ENCODE data around the gene MUC5AC. TPM values are rescaled to one million over a fixed set of nuclear protein-coding genes. Genes with fewer than 3 reads are reported as not detected.

Gene MUC5AC
- total and polyA plus RNA-seq, 2 of the 13 experiments (the other 11 are each of a cell fraction or from before 2014, with no cell fraction given) = under 0.01 TPM; not detected in 1

- TF ChIP-seq, protein P1, sequence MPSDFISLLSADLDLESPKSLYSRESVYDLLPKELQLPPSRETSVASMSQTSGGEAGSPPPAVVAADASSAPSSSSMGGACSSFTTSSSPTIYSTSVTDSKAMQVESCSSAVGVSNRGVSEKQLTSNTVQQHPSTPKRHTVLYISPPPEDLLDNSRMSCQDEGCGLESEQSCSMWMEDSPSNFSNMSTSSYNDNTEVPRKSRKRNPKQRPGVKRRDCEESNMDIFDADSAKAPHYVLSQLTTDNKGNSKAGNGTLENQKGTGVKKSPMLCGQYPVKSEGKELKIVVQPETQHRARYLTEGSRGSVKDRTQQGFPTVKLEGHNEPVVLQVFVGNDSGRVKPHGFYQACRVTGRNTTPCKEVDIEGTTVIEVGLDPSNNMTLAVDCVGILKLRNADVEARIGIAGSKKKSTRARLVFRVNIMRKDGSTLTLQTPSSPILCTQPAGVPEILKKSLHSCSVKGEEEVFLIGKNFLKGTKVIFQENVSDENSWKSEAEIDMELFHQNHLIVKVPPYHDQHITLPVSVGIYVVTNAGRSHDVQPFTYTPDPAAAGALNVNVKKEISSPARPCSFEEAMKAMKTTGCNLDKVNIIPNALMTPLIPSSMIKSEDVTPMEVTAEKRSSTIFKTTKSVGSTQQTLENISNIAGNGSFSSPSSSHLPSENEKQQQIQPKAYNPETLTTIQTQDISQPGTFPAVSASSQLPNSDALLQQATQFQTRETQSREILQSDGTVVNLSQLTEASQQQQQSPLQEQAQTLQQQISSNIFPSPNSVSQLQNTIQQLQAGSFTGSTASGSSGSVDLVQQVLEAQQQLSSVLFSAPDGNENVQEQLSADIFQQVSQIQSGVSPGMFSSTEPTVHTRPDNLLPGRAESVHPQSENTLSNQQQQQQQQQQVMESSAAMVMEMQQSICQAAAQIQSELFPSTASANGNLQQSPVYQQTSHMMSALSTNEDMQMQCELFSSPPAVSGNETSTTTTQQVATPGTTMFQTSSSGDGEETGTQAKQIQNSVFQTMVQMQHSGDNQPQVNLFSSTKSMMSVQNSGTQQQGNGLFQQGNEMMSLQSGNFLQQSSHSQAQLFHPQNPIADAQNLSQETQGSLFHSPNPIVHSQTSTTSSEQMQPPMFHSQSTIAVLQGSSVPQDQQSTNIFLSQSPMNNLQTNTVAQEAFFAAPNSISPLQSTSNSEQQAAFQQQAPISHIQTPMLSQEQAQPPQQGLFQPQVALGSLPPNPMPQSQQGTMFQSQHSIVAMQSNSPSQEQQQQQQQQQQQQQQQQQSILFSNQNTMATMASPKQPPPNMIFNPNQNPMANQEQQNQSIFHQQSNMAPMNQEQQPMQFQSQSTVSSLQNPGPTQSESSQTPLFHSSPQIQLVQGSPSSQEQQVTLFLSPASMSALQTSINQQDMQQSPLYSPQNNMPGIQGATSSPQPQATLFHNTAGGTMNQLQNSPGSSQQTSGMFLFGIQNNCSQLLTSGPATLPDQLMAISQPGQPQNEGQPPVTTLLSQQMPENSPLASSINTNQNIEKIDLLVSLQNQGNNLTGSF (CRISPR knock-in tag; IDR thresholded peaks at IDR 0.05) = 0 out of 2 replicates have a peak, but pooled peaks have one; percentile 53
- TF ChIP-seq, protein P2, sequence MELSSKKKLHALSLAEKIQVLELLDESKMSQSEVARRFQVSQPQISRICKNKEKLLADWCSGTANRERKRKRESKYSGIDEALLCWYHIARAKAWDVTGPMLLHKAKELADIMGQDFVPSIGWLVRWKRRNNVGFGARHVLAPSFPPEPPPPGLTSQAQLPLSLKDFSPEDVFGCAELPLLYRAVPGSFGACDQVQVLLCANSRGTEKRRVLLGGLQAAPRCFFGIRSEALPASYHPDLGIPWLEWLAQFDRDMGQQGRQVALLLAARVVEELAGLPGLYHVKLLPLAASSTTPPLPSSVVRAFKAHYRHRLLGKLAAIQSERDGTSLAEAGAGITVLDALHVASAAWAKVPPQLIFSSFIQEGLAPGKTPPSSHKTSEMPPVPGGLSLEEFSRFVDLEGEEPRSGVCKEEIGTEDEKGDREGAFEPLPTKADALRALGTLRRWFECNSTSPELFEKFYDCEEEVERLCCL (CRISPR knock-in tag; IDR thresholded peaks at IDR 0.05; ENCODE audit: borderline replicate concordance) = no peak
- TF ChIP-seq IRF9 (CRISPR knock-in tag; IDR thresholded peaks at IDR 0.05; ENCODE audit: borderline replicate concordance) = 0 out of 2 replicates have a peak, but pooled peaks have one; percentile 36
- no peak for TF ChIP-seq NONO (IDR thresholded peaks at IDR 0.05)
- TF ChIP-seq NONO (CRISPR knock-in tag; conservative IDR thresholded peaks at IDR 0.05) = peak; percentile 91
- TF ChIP-seq LCORL (IDR thresholded peaks at IDR 0.05) = no peak
- peak; percentile 94 for TF ChIP-seq LCORL (CRISPR knock-in tag; IDR thresholded peaks at IDR 0.05)
- TF ChIP-seq ZNF33A (CRISPR knock-in tag; IDR thresholded peaks at IDR 0.05; ENCODE audit: borderline replicate concordance) = peak; percentile 52; the same call in 1 of the 2 replicates
- no peak for TF ChIP-seq TBP (CRISPR knock-in tag; IDR thresholded peaks at IDR 0.05)
- no peak for TF ChIP-seq ZNF569 (CRISPR knock-in tag; IDR thresholded peaks at IDR 0.05; ENCODE audit: borderline replicate concordance)
- no peak for TF ChIP-seq PRMT3 (CRISPR knock-in tag; IDR thresholded peaks at IDR 0.05; ENCODE audit: borderline replicate concordance, low read depth)
- no peak for TF ChIP-seq MTERF4 (CRISPR knock-in tag; IDR thresholded peaks at IDR 0.05)
- TF ChIP-seq, protein P3, sequence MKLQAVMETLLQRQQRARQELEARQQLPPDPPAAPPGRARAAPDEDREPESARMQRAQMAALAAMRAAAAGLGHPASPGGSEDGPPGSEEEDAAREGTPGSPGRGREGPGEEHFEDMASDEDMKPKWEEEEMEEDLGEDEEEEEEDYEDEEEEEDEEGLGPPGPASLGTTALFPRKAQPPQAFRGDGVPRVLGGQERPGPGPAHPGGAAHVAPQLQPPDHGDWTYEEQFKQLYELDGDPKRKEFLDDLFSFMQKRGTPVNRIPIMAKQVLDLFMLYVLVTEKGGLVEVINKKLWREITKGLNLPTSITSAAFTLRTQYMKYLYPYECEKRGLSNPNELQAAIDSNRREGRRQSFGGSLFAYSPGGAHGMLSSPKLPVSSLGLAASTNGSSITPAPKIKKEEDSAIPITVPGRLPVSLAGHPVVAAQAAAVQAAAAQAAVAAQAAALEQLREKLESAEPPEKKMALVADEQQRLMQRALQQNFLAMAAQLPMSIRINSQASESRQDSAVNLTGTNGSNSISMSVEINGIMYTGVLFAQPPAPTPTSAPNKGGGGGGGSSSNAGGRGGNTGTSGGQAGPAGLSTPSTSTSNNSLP (IDR thresholded peaks at IDR 0.05; ENCODE audit: low read depth, low read length) = no peak
- TF ChIP-seq, protein P4, sequence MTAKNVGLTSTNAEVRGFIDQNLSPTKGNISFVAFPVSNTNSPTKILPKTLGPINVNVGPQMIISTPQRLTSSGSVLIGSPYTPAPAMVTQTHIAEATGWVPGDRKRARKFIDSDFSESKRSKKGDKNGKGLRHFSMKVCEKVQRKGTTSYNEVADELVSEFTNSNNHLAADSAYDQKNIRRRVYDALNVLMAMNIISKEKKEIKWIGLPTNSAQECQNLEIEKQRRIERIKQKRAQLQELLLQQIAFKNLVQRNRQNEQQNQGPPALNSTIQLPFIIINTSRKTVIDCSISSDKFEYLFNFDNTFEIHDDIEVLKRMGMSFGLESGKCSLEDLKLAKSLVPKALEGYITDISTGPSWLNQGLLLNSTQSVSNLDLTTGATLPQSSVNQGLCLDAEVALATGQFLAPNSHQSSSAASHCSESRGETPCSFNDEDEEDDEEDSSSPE (CRISPR knock-in tag; IDR thresholded peaks at IDR 0.05) = peak; percentile 63
- no peak for TF ChIP-seq RARG (CRISPR knock-in tag; IDR thresholded peaks at IDR 0.05; ENCODE audit: low read depth)
- TF ChIP-seq ZBTB7B (CRISPR knock-in tag; IDR thresholded peaks at IDR 0.05) = peak; percentile 90
These were observed 62.4 kb downstream of the MUC5AC start (continued) for GRCh38 chr11:1219834-1220815.

Data from HepG2 (cell line).